Neural cell (in vitro differentiated cells): ENCODE data around the gene PARD3B.

Source experiments
- CTCF ChIP-seq: fragments of 450-650 bp; IDR thresholded peaks from 2 replicates; pipeline ENCODE4 v1.5.1; 2014; ENCODE audit warnings: antibody characterized with exemption, mild to moderate bottlenecking, moderate library complexity; ENCODE audit not compliant: poor library complexity, severe bottlenecking
- EZH2 ChIP-seq: fragments of 200-600, 300-800 bp; shearing (Covaris generic), sonication (generic); IDR thresholded peaks from 2 replicates; pipeline ENCODE4 v1.6.1; 2014; ENCODE audit warnings: antibody characterized with exemption, low read length, borderline replicate concordance, mild to moderate bottlenecking; ENCODE audit not compliant: insufficient read depth, poor library complexity, severe bottlenecking
- POLR2AphosphoS5 ChIP-seq: IDR thresholded peaks from 2 replicates; pipeline ENCODE4 v1.6.1; 2012
- REST ChIP-seq: IDR thresholded peaks from 2 replicates; pipeline ENCODE4 v1.6.1; 2012; ENCODE audit warnings: borderline replicate concordance

GRCh38 chr2:204706939-204707338, 161.7 kb downstream of the PARD3B start:
- TF ChIP-seq CTCF = no peak
- no peak for TF ChIP-seq POLR2AphosphoS5
- no peak for TF ChIP-seq EZH2
- no peak for TF ChIP-seq REST
